Measurements from ENCODE around the gene CSNK1E. TPM values are rescaled to one million over a fixed set of nuclear protein-coding genes. Genes with fewer than 3 reads are reported as not detected.

The CSNK1E gene
- total RNA-seq, 1 experiment from 2014 or later, result 196 TPM

GRCh38 chr22:38335077-38335476, 17.8 kb upstream of the CSNK1E start:
- H3K9me3 ChIP-seq (ENCODE audit: low read depth, low read length, poor library complexity, severe bottlenecking), result no peaks in the 10 kb centered on the region
- no peak for DNase-seq (ENCODE audit: low spot score)
- BruUV-seq (replicated peaks), result no TSS peak
- no peak overlapping the region for H3K4me3 ChIP-seq (ENCODE audit: low read depth, low read length, poor library complexity, severe bottlenecking)
- H3K27me3 ChIP-seq (replicated peaks; ENCODE audit: insufficient read depth, low read depth, low read length, poor library complexity), result no peaks in the 10 kb centered on the region
- intact Hi-C loops (cut with micrococcal nuclease; ENCODE audit: unreplicated experiment), result no loop called here
- ChIA-PET POLR2A (ENCODE audit: low non-redundant PET) (no interaction called here), CTCF (no interaction called here)
- H3K27ac ChIP-seq (ENCODE audit: low read depth, low read length, poor library complexity, severe bottlenecking), result no peak overlapping the region
- no peak for TF ChIP-seq EZH2 (IDR thresholded peaks at IDR 0.05; ENCODE audit: borderline replicate concordance, low read depth, low read length, poor library complexity, severe bottlenecking)
- no peak for TF ChIP-seq CTCF (conservative IDR thresholded peaks at IDR 0.05; ENCODE audit: low read depth, low read length)
- H3K36me3 ChIP-seq (ENCODE audit: insufficient read depth, low read length, poor library complexity, severe bottlenecking), result no peaks in the 10 kb centered on the region
- H3K4me1 ChIP-seq (ENCODE audit: insufficient read depth, low read length, poor library complexity, severe bottlenecking), result peaks cover 5% of the 10 kb centered on the region

DNA sequence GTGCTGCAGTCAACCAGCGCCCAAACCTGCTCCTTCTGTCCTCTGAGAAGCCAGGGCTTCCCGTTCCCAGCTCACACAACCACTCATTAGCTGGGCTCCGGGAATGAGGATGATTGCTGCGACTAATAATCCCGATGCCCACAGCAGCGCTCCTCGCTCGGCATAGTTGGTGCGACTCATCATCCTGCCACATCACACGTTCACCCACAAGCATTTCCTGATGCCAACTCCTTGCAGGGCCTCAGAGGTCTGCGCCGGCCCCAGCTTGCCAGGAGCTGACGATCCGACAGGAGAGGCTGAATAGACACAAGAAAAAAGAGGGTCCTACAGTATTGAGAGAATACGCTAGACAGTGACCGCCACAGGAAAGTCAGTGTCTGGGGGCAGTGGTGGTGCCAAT, 10.6 kb upstream of the CSNK1E start:
- no peaks in the 10 kb centered on the region for H3K9me3 ChIP-seq (ENCODE audit: low read depth, low read length, poor library complexity, severe bottlenecking)
- ChIA-PET POLR2A (ENCODE audit: low non-redundant PET) (no interaction called here), CTCF (no interaction called here)
- H3K27ac ChIP-seq (ENCODE audit: low read depth, low read length, poor library complexity, severe bottlenecking), result no peak overlapping the region
- H3K27me3 ChIP-seq (replicated peaks; ENCODE audit: insufficient read depth, low read depth, low read length, poor library complexity), result no peaks in the 10 kb centered on the region
- DNase-seq (ENCODE audit: low spot score), result peak; percentile 30
- H3K4me3 ChIP-seq (ENCODE audit: low read depth, low read length, poor library complexity, severe bottlenecking), result no peak overlapping the region
- intact Hi-C loops (cut with micrococcal nuclease; ENCODE audit: unreplicated experiment), result no loop called here
- TF ChIP-seq CTCF (conservative IDR thresholded peaks at IDR 0.05; ENCODE audit: low read depth, low read length) (no peak), EZH2 (IDR thresholded peaks at IDR 0.05; ENCODE audit: borderline replicate concordance, low read depth, low read length, poor library complexity, severe bottlenecking) (no peak)
- no peaks in the 10 kb centered on the region for H3K4me1 ChIP-seq (ENCODE audit: insufficient read depth, low read length, poor library complexity, severe bottlenecking)
- no peaks in the 10 kb centered on the region for H3K36me3 ChIP-seq (ENCODE audit: insufficient read depth, low read length, poor library complexity, severe bottlenecking)
- no TSS peak for BruUV-seq (replicated peaks)

DNA sequence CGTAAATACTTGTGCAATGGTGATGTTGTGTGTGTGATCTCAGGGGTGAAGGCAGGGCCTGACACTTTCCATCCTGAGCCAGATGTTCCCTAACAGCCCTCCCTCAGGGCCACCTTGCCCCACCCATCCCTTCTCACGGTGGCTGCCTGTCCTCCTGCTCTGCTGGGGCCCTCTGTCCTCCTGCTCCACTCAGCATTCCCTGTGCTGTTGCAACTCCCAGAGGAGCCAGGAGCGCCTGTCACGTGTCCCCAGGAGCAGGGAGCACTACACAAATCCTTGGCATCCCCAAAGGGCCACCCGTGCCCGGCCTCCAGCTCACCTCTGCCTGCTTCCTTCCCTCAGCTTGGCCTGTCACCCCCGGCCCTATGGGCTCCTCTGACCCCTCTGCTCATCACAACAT, 10.2 kb upstream of the CSNK1E start:
- no TSS peak for BruUV-seq (replicated peaks)
- H3K36me3 ChIP-seq (ENCODE audit: insufficient read depth, low read length, poor library complexity, severe bottlenecking), result no peaks in the 10 kb centered on the region
- TF ChIP-seq EZH2 (IDR thresholded peaks at IDR 0.05; ENCODE audit: borderline replicate concordance, low read depth, low read length, poor library complexity, severe bottlenecking) (no peak), CTCF (conservative IDR thresholded peaks at IDR 0.05; ENCODE audit: low read depth, low read length) (no peak)
- H3K9me3 ChIP-seq (ENCODE audit: low read depth, low read length, poor library complexity, severe bottlenecking), result no peaks in the 10 kb centered on the region
- intact Hi-C loops (cut with micrococcal nuclease; ENCODE audit: unreplicated experiment), result no loop called here
- ChIA-PET CTCF (interaction anchor here (0.6 kb wide), 1 partner anchor 778 kb away, joined by 4 read pairs; no protein-coding TSS in a partner anchor), POLR2A (ENCODE audit: low non-redundant PET) (no interaction called here)
- DNase-seq (ENCODE audit: low spot score), result no peak
- no peaks in the 10 kb centered on the region for H3K27me3 ChIP-seq (replicated peaks; ENCODE audit: insufficient read depth, low read depth, low read length, poor library complexity)
- H3K27ac ChIP-seq (ENCODE audit: low read depth, low read length, poor library complexity, severe bottlenecking), result no peak overlapping the region
- H3K4me1 ChIP-seq (ENCODE audit: insufficient read depth, low read length, poor library complexity, severe bottlenecking), result no peaks in the 10 kb centered on the region
- H3K4me3 ChIP-seq (ENCODE audit: low read depth, low read length, poor library complexity, severe bottlenecking), result no peak overlapping the region
